ENCODE measurements around the gene NCAM2.

NCAM2 gene

GRCh38 chr21:21468003-21468402 is 469.8 kb downstream of the NCAM2 start:
- DNase-seq, result no peak

- no peak for DNase-seq
Measured at GRCh38 chr21:21481239-21481638, 483.0 kb downstream of the NCAM2 start.

- DNase-seq, result no peak
Measured at GRCh38 chr21:21508859-21509258, 510.6 kb downstream of the NCAM2 start.

- no peak for DNase-seq
Measured at GRCh38 chr21:21530680-21531079, 532.5 kb downstream of the NCAM2 start.

- DNase-seq, result no peak
Measured at GRCh38 chr21:21547368-21547953, 549.3 kb downstream of the NCAM2 start.

GRCh38 chr21:21559285-21560045 is 561.3 kb downstream of the NCAM2 start:
- no peak for DNase-seq
